ENCODE results near the gene OPRL1.
"Not testable (repeated sequence)": the region's sequence is repeated elsewhere in the genome, so short reads cannot be mapped to it uniquely, and the experiment has no call there.

Gene OPRL1

GRCh38 chr20:64087226-64087825 is 7.4 kb downstream of the OPRL1 start:
- not testable (repeated sequence) for DNase-seq (ENCODE audit: low read depth)

DNA sequence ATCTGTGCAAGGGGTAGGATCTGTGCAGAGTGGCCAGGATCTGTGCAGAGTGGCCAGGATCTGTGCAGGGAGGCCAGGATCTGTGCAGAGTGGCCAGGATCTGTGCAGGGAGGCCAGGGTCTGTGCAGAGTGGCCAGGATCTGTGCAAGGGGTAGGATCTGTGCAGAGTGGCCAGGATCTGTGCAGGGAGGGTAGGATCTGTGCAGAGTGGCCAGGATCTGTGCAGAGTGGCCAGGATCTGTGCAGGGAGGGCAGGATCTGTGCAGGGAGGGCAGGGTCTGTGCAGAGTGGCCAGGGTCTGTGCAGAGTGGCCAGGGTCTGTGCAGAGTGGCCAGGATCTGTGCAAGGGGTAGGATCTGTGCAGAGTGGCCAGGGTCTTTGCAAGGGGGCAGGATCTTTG is 8.7 kb downstream of the OPRL1 start:
- not testable (repeated sequence) for DNase-seq (ENCODE audit: low read depth)

GRCh38 chr20:64090165-64090564 is 10.3 kb downstream of the OPRL1 start:
- DNase-seq (ENCODE audit: low read depth): no peak

GRCh38 chr20:64091340-64091739 is 11.5 kb downstream of the OPRL1 start:
- DNase-seq (ENCODE audit: low read depth): no peak

DNA sequence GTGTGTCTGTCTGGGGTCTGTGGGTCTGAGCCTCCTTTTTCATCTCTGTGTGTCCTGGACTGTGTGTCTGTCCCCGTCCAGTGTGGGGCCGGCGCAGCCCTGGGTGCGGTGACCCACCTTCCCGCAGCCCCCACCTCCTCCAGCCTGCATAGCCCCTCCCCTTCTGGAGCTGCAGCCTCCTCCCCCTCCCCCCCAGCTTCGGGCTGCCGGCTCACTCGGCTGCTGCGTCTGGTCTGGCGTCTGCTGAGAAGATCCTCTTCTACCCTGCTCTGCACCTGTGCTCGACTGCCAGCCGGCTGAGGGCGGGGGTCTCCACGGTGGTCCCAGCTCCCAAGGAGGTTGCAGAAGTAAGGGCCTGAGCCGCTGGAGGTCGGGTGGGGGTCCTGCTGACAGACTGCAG is 11.9 kb downstream of the OPRL1 start:
- no peak for DNase-seq (ENCODE audit: low read depth)

GRCh38 chr20:64092258-64093012 is 12.6 kb downstream of the OPRL1 start:
- no peak for DNase-seq (ENCODE audit: low read depth)

- DNase-seq (ENCODE audit: low read depth): no peak
Observed at GRCh38 chr20:64093013-64093503, 13.2 kb downstream of the OPRL1 start.

GRCh38 chr20:64095455-64095854 is 15.6 kb downstream of the OPRL1 start:
- no peak for DNase-seq (ENCODE audit: low read depth)

- no peak for DNase-seq (ENCODE audit: low read depth)
Observed at GRCh38 chr20:64095927-64096326, 16.0 kb downstream of the OPRL1 start.

GRCh38 chr20:64096535-64096934 is 16.7 kb downstream of the OPRL1 start:
- DNase-seq (ENCODE audit: low read depth): no peak

DNA sequence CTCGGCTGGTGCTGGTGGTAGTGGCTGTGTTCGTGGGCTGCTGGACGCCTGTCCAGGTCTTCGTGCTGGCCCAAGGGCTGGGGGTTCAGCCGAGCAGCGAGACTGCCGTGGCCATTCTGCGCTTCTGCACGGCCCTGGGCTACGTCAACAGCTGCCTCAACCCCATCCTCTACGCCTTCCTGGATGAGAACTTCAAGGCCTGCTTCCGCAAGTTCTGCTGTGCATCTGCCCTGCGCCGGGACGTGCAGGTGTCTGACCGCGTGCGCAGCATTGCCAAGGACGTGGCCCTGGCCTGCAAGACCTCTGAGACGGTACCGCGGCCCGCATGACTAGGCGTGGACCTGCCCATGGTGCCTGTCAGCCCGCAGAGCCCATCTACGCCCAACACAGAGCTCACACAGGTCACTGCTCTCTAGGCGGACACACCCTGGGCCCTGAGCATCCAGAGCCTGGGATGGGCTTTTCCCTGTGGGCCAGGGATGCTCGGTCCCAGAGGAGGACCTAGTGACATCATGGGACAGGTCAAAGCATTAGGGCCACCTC is 18.7 kb downstream of the OPRL1 start:
- no peak for DNase-seq (ENCODE audit: low read depth)

DNA sequence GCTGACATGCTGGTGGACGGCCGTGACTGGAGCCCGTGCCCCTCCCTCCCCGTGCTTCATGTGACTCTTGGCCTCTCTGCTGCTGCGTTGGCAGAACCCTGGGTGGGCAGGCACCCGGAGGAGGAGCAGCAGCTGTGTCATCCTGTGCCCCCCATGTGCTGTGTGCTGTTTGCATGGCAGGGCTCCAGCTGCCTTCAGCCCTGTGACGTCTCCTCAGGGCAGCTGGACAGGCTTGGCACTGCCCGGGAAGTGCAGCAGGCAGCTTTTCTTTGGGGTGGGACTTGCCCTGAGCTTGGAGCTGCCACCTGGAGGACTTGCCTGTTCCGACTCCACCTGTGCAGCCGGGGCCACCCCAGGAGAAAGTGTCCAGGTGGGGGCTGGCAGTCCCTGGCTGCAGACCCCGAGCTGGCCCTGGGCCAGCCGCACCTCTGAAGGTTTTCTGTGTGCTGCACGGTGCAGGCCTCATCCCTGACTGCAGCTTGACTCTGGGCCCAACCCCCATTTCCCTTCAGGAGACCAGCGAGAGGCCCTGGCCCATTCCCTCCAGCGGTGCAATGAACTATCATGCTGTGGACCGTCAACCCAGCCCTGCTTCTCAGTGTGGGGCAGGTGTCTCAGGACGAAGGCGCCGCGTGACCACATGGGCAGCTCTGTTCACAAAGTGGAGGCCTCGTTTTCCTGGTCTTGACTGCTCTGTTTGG is 19.4 kb downstream of the OPRL1 start:
- no peak for DNase-seq (ENCODE audit: low read depth)

DNA sequence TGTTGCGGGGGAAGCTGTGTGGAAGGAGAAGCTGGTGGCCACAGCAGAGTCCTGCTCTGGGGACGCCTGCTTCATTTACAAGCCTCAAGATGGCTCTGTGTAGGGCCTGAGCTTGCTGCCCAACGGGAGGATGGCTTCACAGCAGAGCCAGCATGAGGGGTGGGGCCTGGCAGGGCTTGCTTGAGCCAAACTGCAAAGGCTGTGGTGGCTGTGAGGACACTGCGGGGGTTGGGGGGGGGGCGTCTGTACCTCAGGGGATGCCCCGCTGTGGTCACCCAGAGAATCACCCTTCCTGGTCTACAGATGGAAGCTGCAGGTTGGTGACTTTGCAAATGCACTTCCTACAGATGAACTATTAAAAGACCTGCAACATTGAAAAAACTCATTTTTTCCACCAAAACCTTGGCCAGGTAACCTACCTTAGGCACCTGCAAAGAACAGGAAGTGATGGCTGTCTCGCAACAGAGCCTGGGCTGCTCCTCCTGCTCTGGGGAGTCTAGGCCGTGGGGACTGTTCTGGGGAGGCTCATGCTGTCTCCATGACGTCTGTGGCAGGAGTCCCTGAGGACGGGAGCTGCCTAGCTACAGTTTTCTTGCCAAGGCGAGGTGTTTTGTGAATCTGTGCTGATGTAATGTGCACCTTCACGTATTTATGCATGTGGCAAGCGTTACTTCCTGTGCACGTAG is 20.1 kb downstream of the OPRL1 start:
- DNase-seq (ENCODE audit: low read depth): no peak

- no peak for DNase-seq (ENCODE audit: low read depth)
Observed at GRCh38 chr20:64100566-64100888, 20.6 kb downstream of the OPRL1 start.

GRCh38 chr20:64100946-64101688 is 21.2 kb downstream of the OPRL1 start:
- DNase-seq (ENCODE audit: low read depth): no peak

- no peak for DNase-seq (ENCODE audit: low read depth)
Observed at GRCh38 chr20:64101731-64102621, 22.1 kb downstream of the OPRL1 start.

DNA sequence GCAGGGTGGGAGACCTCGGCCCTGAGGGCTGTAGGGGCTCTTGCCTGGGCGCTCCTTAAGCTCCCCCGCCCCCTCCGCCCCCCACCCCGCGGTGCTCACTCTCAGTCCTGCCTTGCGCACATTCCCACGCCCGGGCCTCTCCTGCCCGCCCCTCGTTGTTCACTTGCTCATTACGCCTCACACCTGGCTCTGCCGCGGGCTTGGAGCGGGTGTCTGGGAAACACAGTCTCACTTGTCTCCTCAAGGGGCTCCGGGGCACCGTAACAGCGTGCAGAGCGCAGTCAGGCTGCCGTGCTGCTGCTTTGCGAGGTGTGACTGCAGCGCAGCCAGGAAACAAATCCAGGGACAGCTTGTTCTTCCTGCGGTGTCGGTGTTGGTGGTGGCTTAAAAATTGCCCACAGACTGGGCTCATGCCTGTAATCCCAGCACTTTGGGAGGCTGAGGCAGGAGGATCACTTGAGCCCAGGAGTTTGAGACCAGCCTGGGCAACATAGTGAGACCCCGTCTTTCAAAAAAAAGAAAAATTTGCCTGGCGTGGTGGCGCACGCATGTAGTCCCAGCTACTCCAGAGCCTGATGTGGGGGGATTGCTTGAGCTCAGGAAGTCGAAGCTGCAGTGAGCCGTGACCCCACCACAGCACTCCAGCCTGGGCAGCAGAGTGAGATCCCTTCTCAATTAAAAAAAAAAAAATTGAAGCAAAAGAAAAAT is 22.9 kb downstream of the OPRL1 start:
- DNase-seq (ENCODE audit: low read depth): no peak

DNA sequence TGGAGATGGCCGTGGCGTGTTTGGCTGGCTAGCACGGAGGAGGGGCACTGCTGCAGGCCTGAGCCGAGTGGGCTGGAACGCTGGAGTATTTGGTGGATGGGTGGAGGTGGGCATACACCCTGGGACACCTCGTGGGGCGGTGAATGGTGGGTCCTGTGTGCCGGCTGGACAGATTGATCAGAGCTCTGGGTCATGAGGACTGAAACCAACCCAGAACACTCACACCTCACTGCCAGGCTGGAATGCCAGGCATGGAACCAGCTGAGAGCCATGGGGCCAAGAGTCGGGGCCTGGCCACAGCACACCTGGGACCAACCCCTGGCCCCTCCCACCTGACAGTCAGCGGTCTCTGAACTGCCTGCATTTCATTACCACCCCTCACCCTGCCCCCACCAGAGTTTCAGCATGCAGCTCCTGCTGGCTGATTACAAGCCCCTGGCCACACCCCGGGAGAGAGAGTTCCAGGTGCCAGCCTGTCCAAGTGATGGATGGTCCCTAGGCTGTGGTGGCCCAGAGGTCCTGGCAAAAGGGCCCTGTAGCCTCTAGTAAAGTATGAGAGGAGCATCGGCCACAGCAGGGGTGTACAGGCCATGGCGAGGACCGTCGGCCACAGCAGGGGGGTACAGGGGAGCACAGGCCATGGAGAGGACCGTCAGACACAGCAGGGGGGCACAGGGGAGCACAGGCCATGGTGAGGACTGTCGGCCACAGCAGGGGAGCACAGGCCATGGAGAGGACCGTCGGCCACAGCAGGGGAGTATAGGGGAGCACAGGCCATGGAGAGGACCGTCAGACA is 24.2 kb downstream of the OPRL1 start:
- DNase-seq (ENCODE audit: low read depth): no peak

Measured in HS-27A (cell line).